ENCODE measurements around the gene LMOD3. TPM values are rescaled to one million over a fixed set of nuclear protein-coding genes. Genes with fewer than 3 reads are reported as not detected.

The LMOD3 gene
- total and polyA plus RNA-seq, 2 of the 8 experiments (the other 6 are each of a cell fraction or from before 2014, with no cell fraction given), result not detected

DNA sequence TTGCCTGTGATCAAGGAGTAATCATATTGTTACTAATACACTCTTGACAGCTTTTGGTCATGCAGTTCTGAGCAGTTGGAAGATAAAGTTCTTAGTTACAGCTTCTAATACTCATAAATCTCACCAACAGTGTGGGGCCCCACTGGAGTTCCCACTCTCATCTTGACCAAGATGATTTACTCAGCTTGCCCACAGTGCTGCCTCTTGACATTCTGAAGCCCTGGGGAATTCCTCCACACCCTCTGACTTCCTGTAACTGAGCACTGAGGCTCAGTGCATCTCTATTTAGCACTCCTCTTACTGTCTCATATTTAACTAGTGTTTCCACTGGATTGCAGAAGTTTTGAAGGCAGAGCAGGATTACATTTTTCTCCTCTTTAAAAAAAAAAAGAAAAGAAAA lies 39.6 kb downstream of the LMOD3 start:
- H2BK5ac ChIP-seq (ENCODE audit: low read depth, low read length), result no peak overlapping the region
- no peak overlapping the region for H2BK12ac ChIP-seq (ENCODE audit: low read depth, low read length)
- no peak overlapping the region for H3K9ac ChIP-seq (replicated peaks in 1 of 4; ENCODE audit: extremely low read depth in 1 of 4, low read depth in 3 of 4, low read length in 3 of 4)
- no peaks in the 10 kb centered on the region for H3K36me3 ChIP-seq (ENCODE audit: control insufficient read depth in 2 of 4, insufficient read depth in 4 of 4, low read length in 3 of 4)
- no peak overlapping the region for H2BK120ac ChIP-seq (replicated peaks; ENCODE audit: low read depth, low read length)
- H3K23me2 ChIP-seq (ENCODE audit: low read depth, low read length), result peaks cover 8% of the 10 kb centered on the region
- no peak overlapping the region for H2BK15ac ChIP-seq (ENCODE audit: low read length)
- no peak overlapping the region for H4K91ac ChIP-seq (replicated peaks; ENCODE audit: insufficient read length, low read length)
- H3K4me1 ChIP-seq (replicated peaks in 1 of 4; ENCODE audit: control insufficient read depth in 3 of 4, insufficient read depth in 4 of 4, low read length in 3 of 4), result peaks cover 5 to 15% (median 11%) of the 10 kb centered on the region in 4 experiments
- peaks cover 0 to 20% of the 10 kb centered on the region in 2 experiments; a peak in 2 of 4 replicates for H3K79me2 ChIP-seq (ENCODE audit: control insufficient read depth in 1 of 2, insufficient read depth in 2 of 2, low read length in 2 of 2)
- no peak overlapping the region for H3K4me3 ChIP-seq (ENCODE audit: extremely low read depth in 1 of 4, insufficient read depth in 2 of 4, low read depth in 3 of 4, low read length in 4 of 4)
- no peak overlapping the region for H3K14ac ChIP-seq (ENCODE audit: insufficient read length)
- FAIRE-seq (no peak), DNase-seq (ENCODE audit: low read depth in 1 of 2, low spot score in 2 of 2) (no peak)
- H4K20me1 ChIP-seq (replicated peaks in 1 of 2; ENCODE audit: control insufficient read depth in 1 of 2, insufficient read depth in 2 of 2, low read length in 2 of 2), result no peaks in the 10 kb centered on the region
- no peaks in the 10 kb centered on the region for H3K27me3 ChIP-seq (replicated peaks in 1 of 4; ENCODE audit: control insufficient read depth in 3 of 4, extremely low read depth in 1 of 4, insufficient read depth in 3 of 4, low read length in 3 of 4)
- H2BK20ac ChIP-seq (ENCODE audit: low read length), result no peak overlapping the region
- no peak overlapping the region for H3K56ac ChIP-seq (replicated peaks; ENCODE audit: insufficient read length, low read depth, low read length)
- ChIA-PET CTCF (ENCODE audit: partially characterized antibody) (interaction anchor here (0.7 to 1.5 kb wide), 2 partner anchors 38 to 791 kb away, joined by 3 to 4 read pairs; no protein-coding TSS in a partner anchor), POLR2A (ENCODE audit: partially characterized antibody) (interaction anchor here (1.4 kb wide), 1 partner anchor 30 kb away, joined by 3 read pairs; the partner anchor contains the start of gene TMF1)
- no peak overlapping the region for H2AFZ ChIP-seq (ENCODE audit: low read length)
- no peak overlapping the region for H3K4me2 ChIP-seq (ENCODE audit: insufficient read depth in 1 of 2, low read depth in 2 of 2, low read length in 2 of 2)
- H3K18ac ChIP-seq (ENCODE audit: extremely low read depth, low read length), result no peak overlapping the region
- no peak overlapping the region for H2AK5ac ChIP-seq (ENCODE audit: low read depth, low read length)
- H4K5ac ChIP-seq (ENCODE audit: insufficient read length, low read depth, low read length), result no peak overlapping the region
- no peak overlapping the region for H3K27ac ChIP-seq (ENCODE audit: low read depth, low read length)
- no peaks in the 10 kb centered on the region; the same call in 1 of the 2 replicates for H3K79me1 ChIP-seq (ENCODE audit: low read depth, low read length)
- no peaks in the 10 kb centered on the region for H3K9me3 ChIP-seq (ENCODE audit: insufficient read depth in 2 of 2, low read depth in 1 of 2, low read length in 1 of 2)
- no peak overlapping the region for H4K8ac ChIP-seq (ENCODE audit: extremely low read depth, insufficient read depth, low read length)
- no peak overlapping the region for H3K4ac ChIP-seq (replicated peaks; ENCODE audit: insufficient read length, low read depth, low read length)
- H3K23ac ChIP-seq (ENCODE audit: insufficient read length), result no peak overlapping the region
- TF ChIP-seq ZNF274 (IDR thresholded peaks at IDR 0.05; ENCODE audit: borderline replicate concordance, extremely low read depth, low read length) (no peak), BACH1 (IDR thresholded peaks at IDR 0.05; ENCODE audit: low read length) (no peak), SIX5 (IDR thresholded peaks at IDR 0.05; ENCODE audit: low read depth, low read length) (no peak), CBX8 (IDR thresholded peaks at IDR 0.05; ENCODE audit: borderline replicate concordance, low read depth, low read length) (no peak), HDAC2 (IDR thresholded peaks at IDR 0.05; ENCODE audit: borderline replicate concordance in 1 of 2, low read depth in 2 of 2, low read length in 2 of 2) (no peak), MAFK (IDR thresholded peaks at IDR 0.05; ENCODE audit: low read depth, low read length) (no peak), POLR2A (IDR thresholded peaks at IDR 0.05; ENCODE audit: control extremely low read depth in 1 of 2, low read depth in 2 of 2, low read length in 2 of 2) (no peak), KDM5A (IDR thresholded peaks at IDR 0.05; ENCODE audit: low read length) (no peak), SP2 (IDR thresholded peaks at IDR 0.05; ENCODE audit: low read length) (no peak), ASH2L (IDR thresholded peaks at IDR 0.05; ENCODE audit: low read length) (no peak), CTBP2 (IDR thresholded peaks at IDR 0.05; ENCODE audit: borderline replicate concordance, insufficient read depth, insufficient read length, low read length) (no peak), TAF1 (IDR thresholded peaks at IDR 0.05; ENCODE audit: low read depth, low read length) (no peak)
- TF ChIP-seq, protein P1, sequence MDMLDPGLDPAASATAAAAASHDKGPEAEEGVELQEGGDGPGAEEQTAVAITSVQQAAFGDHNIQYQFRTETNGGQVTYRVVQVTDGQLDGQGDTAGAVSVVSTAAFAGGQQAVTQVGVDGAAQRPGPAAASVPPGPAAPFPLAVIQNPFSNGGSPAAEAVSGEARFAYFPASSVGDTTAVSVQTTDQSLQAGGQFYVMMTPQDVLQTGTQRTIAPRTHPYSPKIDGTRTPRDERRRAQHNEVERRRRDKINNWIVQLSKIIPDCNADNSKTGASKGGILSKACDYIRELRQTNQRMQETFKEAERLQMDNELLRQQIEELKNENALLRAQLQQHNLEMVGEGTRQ (IDR thresholded peaks at IDR 0.05; ENCODE audit: low read length), result no peak
- TF ChIP-seq, protein P2, sequence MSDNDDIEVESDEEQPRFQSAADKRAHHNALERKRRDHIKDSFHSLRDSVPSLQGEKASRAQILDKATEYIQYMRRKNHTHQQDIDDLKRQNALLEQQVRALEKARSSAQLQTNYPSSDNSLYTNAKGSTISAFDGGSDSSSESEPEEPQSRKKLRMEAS (IDR thresholded peaks at IDR 0.05), result no peak

Measured in H1 (cell line).